GM12878 (cell line): ENCODE data around the gene TMEM174. TPM values are rescaled to one million over a fixed set of nuclear protein-coding genes. Genes with fewer than 3 reads are reported as not detected.
"Not testable (repeated sequence)": the region's sequence is repeated elsewhere in the genome, so short reads cannot be mapped to it uniquely, and the experiment has no call there.

ENCODE experiments used
- ATAC-seq: fragments of 200-7000 bp; cut with Tn5 transposase; 3 replicates; pipeline ENCODE4 v1.9.1; 2020; ENCODE audit warnings: mild to moderate bottlenecking, moderate library complexity
- BruUV-seq: library from RNA; stranded (reverse); fragments of 400-500 nt; replicated peaks from 2 replicates; lab custom pipeline; 2021; lab: Mats Ljungman, UMichigan
- CTCF ChIA-PET: fragments of 300-600 bp; sonication (Branson Sonifier 250); formaldehyde crosslinking; extraction: SDS; loops from one replicate; lab custom pipeline; 2021; ENCODE audit warnings: inconsistent platforms; lab: Yijun Ruan, JAX
- POLR2A ChIA-PET: fragments of 350-600 bp; formaldehyde crosslinking; extraction: SDS; loops from one replicate; lab custom pipeline; 2021; ENCODE audit warnings: inconsistent platforms; lab: Charles Lee
- RAD21 ChIA-PET: fragments of 300-600 bp; sonication (Branson Sonifier 250); formaldehyde crosslinking; loops from one replicate; lab custom pipeline; 2023; ENCODE audit warnings: antibody characterized with exemption; ENCODE audit not compliant: unreplicated experiment; lab: Charles Lee
- SMC1A ChIA-PET: fragments of 300-600 bp; sonication (Branson Sonifier 250); formaldehyde crosslinking; loops from one replicate; lab custom pipeline; 2023; ENCODE audit not compliant: unreplicated experiment, uncharacterized antibody; lab: Charles Lee
- DNase-seq: peaks from one replicate; pipeline ENCODE4 v3.0.0-alpha.2; 2011; ENCODE audit warnings: low read depth, low spot score
- FAIRE-seq: peaks from 3 replicates; lab custom pipeline; 2011; peaks lifted over from hg19 to GRCh38; lab: Jason Lieb, UNC
- H2AFZ ChIP-seq: 2 replicates; pipeline ENCODE4 v1.6.0; 2011; ENCODE audit warnings: low read depth, low read length, control low read depth; ENCODE audit not compliant: control insufficient read depth
- H3K27ac ChIP-seq: 2 replicates; pipeline ENCODE4 v1.5.1; 2011; ENCODE audit warnings: control low read depth; ENCODE audit not compliant: control insufficient read depth, insufficient read depth
- H3K27me3 ChIP-seq, 2 experiments: replicated peaks in 1 of 2; 2 replicates each; pipeline versions ENCODE4 v1.6.0 to v1.6.1; 2011; ENCODE audit warnings: low read length in 1 of 2; ENCODE audit not compliant: control insufficient read depth in 2 of 2, insufficient read depth in 2 of 2
- H3K36me3 ChIP-seq, 2 experiments: 2 replicates each; pipeline ENCODE4 v1.5.1; 2011; ENCODE audit warnings: low read length in 1 of 2; ENCODE audit not compliant: control insufficient read depth in 2 of 2, insufficient read depth in 2 of 2
- H3K4me1 ChIP-seq: 2 replicates; pipeline ENCODE4 v1.6.1; 2011; ENCODE audit warnings: mild to moderate bottlenecking, low read length, moderate library complexity, mixed read lengths; ENCODE audit not compliant: control insufficient read depth, insufficient read depth
- H3K4me2 ChIP-seq: 2 replicates; pipeline ENCODE4 v1.6.0; 2011; ENCODE audit warnings: control low read depth; ENCODE audit not compliant: control insufficient read depth, insufficient read depth
- H3K4me3 ChIP-seq: fragments of 200-600 bp; sonication (generic); 2 replicates; pipeline ENCODE4 v1.5.1; 2016
- H3K79me2 ChIP-seq: 2 replicates; pipeline ENCODE4 v1.6.0; 2011; ENCODE audit warnings: low read length; ENCODE audit not compliant: control insufficient read depth, insufficient read depth
- H3K9ac ChIP-seq: 2 replicates; pipeline ENCODE4 v1.8.0; 2011; ENCODE audit warnings: low read length, control low read depth, mixed read lengths; ENCODE audit not compliant: control insufficient read depth, insufficient read depth
- H3K9me3 ChIP-seq: replicated peaks from 3 replicates; pipeline ENCODE4 v1.5.1; 2011; ENCODE audit warnings: mild to moderate bottlenecking, low read length; ENCODE audit not compliant: control insufficient read depth, insufficient read depth
- H4K20me1 ChIP-seq: 2 replicates; pipeline ENCODE4 v1.6.0; 2011; ENCODE audit not compliant: control insufficient read depth, insufficient read depth
- WGBS: methylation state at CpG from one replicate; pipeline ENCODE4 v1.1.6; 2016; ENCODE audit warnings: low lambda C conversion rate; ENCODE audit not compliant: insufficient replicate concordance, insufficient coverage; ENCODE audit errors: missing lambda C conversion rate; 5-methylcytosine and 5-hydroxymethylcytosine counted together
- in situ Hi-C: fragments of 300-500 bp; cut with MboI; formaldehyde crosslinking; loops from 9 replicates; pipeline ENCODE4 v1.14.3; 2018; ENCODE audit warnings: mixed read lengths
- intact Hi-C: fragments of 100-400 bp; cut with micrococcal nuclease; formaldehyde crosslinking; loops from one replicate; pipeline ENCODE4 v1.14.2; 2022; ENCODE audit not compliant: unreplicated experiment
- polyA plus RNA-seq, 11 experiments: library from polyadenylated mRNA; depleted of rRNA in 4 of 11; unstranded in 6 of 11; stranded (reverse) in 5 of 11; fragments of >200 nt; fragmentation: Nextera tagmentation in 4 of 11; fragmentation: Illumina TruSeq in 1 of 11; extraction: Ambion mirVana in 4 of 11; extraction: Trizol in 1 of 11; gene quantifications; 1 replicate in 1 of 11; 2 replicates in 10 of 11; pipeline versions ENCODE4 v1.2.1 to v1.2.3, GENCODE V29; 2011 to 2016; ENCODE audit warnings: inconsistent platforms in 2 of 11, missing spikeins in 2 of 11, low read depth in 1 of 11
- total RNA-seq, 4 experiments: library from RNA; depleted of rRNA in 3 of 4; stranded (reverse); fragments of >200 nt in 3 of 4; fragmentation: Illumina TruSeq in 1 of 4; extraction: Trizol in 1 of 4; gene quantifications; 2 replicates each; pipeline versions ENCODE4 v1.2.1 to v1.2.3, GENCODE V29; 2013 to 2021

The TMEM174 gene
- total and polyA plus RNA-seq, 10 of the 15 experiments (the other 5 are each of a cell fraction or from before 2014, with no cell fraction given), result not detected

DNA sequence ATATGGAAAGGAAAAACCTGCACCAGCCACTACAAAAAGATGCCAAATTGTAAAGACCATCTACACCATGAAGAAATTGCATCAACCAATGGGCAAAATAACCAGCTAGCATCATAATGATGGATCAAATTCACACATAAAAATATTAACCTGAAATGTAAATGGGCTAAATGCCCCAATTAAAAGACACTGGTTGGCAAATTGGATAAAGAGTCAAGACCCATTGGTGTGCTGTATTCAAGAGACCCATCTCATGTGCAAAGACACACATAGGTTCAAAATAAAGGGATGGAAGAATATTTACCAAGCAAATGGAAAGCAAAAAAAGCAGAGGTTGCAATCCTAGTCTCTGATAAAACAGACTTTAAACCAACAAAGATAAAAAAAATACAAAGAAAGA is 36.1 kb downstream of the TMEM174 start:
- FAIRE-seq, H3K4me1 ChIP-seq, BruUV-seq, SMC1A ChIA-PET, H4K20me1 ChIP-seq, RAD21 ChIA-PET, H3K36me3 ChIP-seq, intact Hi-C loops, H3K79me2 ChIP-seq, H3K27me3 ChIP-seq, DNase-seq, H2AFZ ChIP-seq, CTCF ChIA-PET, POLR2A ChIA-PET, H3K27ac ChIP-seq, H3K4me2 ChIP-seq, ATAC-seq, H3K9ac ChIP-seq, H3K9me3 ChIP-seq, in situ Hi-C loops, H3K4me3 ChIP-seq: not testable (repeated sequence)

DNA sequence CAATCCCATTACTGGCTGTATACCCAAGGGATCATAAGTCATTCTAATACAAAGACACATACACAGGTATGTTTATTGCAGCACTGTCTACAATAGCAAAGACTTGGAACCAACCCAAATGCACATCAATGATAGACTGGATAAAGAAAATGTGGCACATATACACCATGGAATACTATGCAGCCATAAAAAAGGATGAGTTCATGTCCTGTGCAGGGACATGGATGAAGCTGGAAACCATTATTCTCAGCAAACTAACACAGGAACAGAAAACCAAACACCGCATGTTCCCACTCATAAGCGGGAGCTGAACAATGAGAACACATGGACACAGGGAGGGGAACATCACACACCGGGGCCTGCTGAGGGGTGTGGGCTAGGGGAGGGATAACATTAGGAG is 39.7 kb downstream of the TMEM174 start:
- DNase-seq, H3K4me1 ChIP-seq, H2AFZ ChIP-seq, in situ Hi-C loops, CTCF ChIA-PET, H3K27ac ChIP-seq, H3K79me2 ChIP-seq, BruUV-seq, H3K4me2 ChIP-seq, FAIRE-seq, ATAC-seq, intact Hi-C loops, H3K9me3 ChIP-seq, H3K9ac ChIP-seq, RAD21 ChIA-PET, H4K20me1 ChIP-seq, H3K4me3 ChIP-seq, H3K36me3 ChIP-seq, SMC1A ChIA-PET: not testable (repeated sequence)
- peaks cover 13 to 14% of the 10 kb centered on the region in 2 experiments for H3K27me3 ChIP-seq
- 87% methylated on average over 3 of the region's 3 CpGs for WGBS
- POLR2A ChIA-PET, result interaction anchor here (0.6 kb wide), 1 partner anchor 813 kb away, joined by 3 read pairs; no protein-coding TSS in a partner anchor
